Measurements from ENCODE around the gene NXPH4.
A peak's percentile ranks its signal among the peaks of the same experiment; 100 is the strongest.

NXPH4 gene

GRCh38 chr12:57205931-57206330 lies 10.7 kb upstream of the NXPH4 start:
- no peak for DNase-seq

- no peak for DNase-seq
These were observed 8.6 kb upstream of the NXPH4 start for GRCh38 chr12:57207731-57208630.

GRCh38 chr12:57208631-57209282 lies 7.8 kb upstream of the NXPH4 start:
- no peak for DNase-seq

GRCh38 chr12:57209916-57210315 lies 6.7 kb upstream of the NXPH4 start:
- DNase-seq = no peak

- no peak for DNase-seq
These were observed 6.1 kb upstream of the NXPH4 start for GRCh38 chr12:57210461-57210860.

- no peak for DNase-seq
These were observed 5.5 kb upstream of the NXPH4 start for GRCh38 chr12:57210926-57211692.

GRCh38 chr12:57211791-57212700 lies 4.5 kb upstream of the NXPH4 start:
- no peak for DNase-seq

GRCh38 chr12:57212701-57213057 lies 3.9 kb upstream of the NXPH4 start:
- no peak for DNase-seq

- DNase-seq = peak; percentile 54
These were observed 3.4 kb upstream of the NXPH4 start for GRCh38 chr12:57213058-57213715.

GRCh38 chr12:57213763-57214397 lies 2.7 kb upstream of the NXPH4 start:
- no peak for DNase-seq

GRCh38 chr12:57214398-57214781 lies 2.2 kb upstream of the NXPH4 start:
- no peak for DNase-seq

- DNase-seq = no peak
These were observed 1.5 kb upstream of the NXPH4 start for GRCh38 chr12:57215065-57215464.

GRCh38 chr12:57215668-57216013 lies 953 bp upstream of the NXPH4 start:
- DNase-seq = no peak

- DNase-seq = no peak
These were observed 606 bp downstream of the NXPH4 start for GRCh38 chr12:57216921-57217879.

GRCh38 chr12:57218030-57218853 lies 1.6 kb downstream of the NXPH4 start:
- no peak for DNase-seq

- no peak for DNase-seq
These were observed 2.8 kb downstream of the NXPH4 start for GRCh38 chr12:57219205-57219992.

- DNase-seq = no peak
These were observed 3.6 kb downstream of the NXPH4 start for GRCh38 chr12:57219993-57220754.

- no peak for DNase-seq
These were observed 4.2 kb downstream of the NXPH4 start for GRCh38 chr12:57220770-57221168.

All from NCI-H2081 treated with DMSO at 0.1 percent for 48 hours (cell line).